ENCODE measurements around the gene RETREG1. TPM values are rescaled to one million over a fixed set of nuclear protein-coding genes. Genes with fewer than 3 reads are reported as not detected.

RETREG1 gene
- total and polyA plus RNA-seq, 2 donors (not counting 3 experiments of a cell fraction or from before 2014, with no cell fraction given): 0.46 TPM; not detected in 1

DNA sequence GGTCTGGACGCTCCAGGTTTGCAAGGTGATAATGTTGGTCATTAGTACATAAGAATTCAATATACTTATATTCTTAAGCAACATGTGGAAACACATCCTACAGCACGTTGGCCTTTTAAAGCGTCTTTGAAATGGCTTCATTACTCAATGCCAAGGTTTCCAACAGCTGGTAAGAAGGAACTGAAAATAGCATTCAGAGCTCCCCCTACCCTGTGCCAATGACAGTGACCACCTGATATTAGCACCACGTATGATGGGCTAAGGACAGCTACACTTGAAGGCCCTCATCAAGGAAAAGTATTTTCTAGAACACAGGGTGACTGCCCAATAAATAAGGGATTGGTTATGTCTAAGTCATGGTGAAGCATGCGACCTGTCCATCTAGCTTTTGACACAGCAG lies 161.1 kb downstream of the RETREG1 start:
- Histone ChIP-seq H3K4me2 (ENCODE audit: insufficient read depth, low read length) (peak overlapping the region; percentile 22), H3K9me1 (replicated peaks; ENCODE audit: control insufficient read depth, extremely low read depth, insufficient read depth, low read length) (no peaks in the 10 kb centered on the region), H3K4me1 (ENCODE audit: control insufficient read depth, extremely low read depth, insufficient read depth, low read length) (peaks cover 12% of the 10 kb centered on the region), H3K9ac (replicated peaks; ENCODE audit: extremely low read depth, insufficient read depth, low read length) (peak overlapping the region; percentile 21), H4K20me1 (replicated peaks; ENCODE audit: control insufficient read depth, extremely low read depth, insufficient read depth, low read length) (no peaks in the 10 kb centered on the region), H3K36me3 (ENCODE audit: control insufficient read depth in 2 of 2, extremely low read depth in 1 of 2, insufficient read depth in 2 of 2, low read length in 2 of 2) (peaks cover 16 to 17% of the 10 kb centered on the region in 2 experiments), H3K27me3 (ENCODE audit: control insufficient read depth in 2 of 2, insufficient read depth in 2 of 2, low read length in 2 of 2) (no peaks in the 10 kb centered on the region), H3K79me2 (ENCODE audit: control insufficient read depth, insufficient read depth, low read length) (peaks cover 30% of the 10 kb centered on the region), H3K4me3 (replicated peaks in 1 of 3; ENCODE audit: insufficient read depth in 1 of 3, low read depth in 1 of 3, low read length in 3 of 3) (no peak overlapping the region), H3K9me3 (replicated peaks; ENCODE audit: control insufficient read depth, insufficient read depth, low read length) (no peaks in the 10 kb centered on the region), H3K27ac (ENCODE audit: insufficient read depth, low read depth, low read length) (peak overlapping the region; percentile 85), H2AFZ (ENCODE audit: low read depth, low read length) (no peak overlapping the region)
- no TSS peak for BruUV-seq (replicated peaks)
- no peak for FAIRE-seq
- POLR2A ChIA-PET: no interaction called here
- intact Hi-C loops (cut with micrococcal nuclease): loop anchor here (1.0 kb wide), 2 partner anchors 295 to 992 kb away; no protein-coding TSS in a partner anchor
- TF ChIP-seq FOS (IDR thresholded peaks at IDR 0.05; ENCODE audit: borderline replicate concordance, insufficient read depth, low read length): no peak
- no peak for TF ChIP-seq MYC (IDR thresholded peaks at IDR 0.05; ENCODE audit: low read depth, low read length)
- TF ChIP-seq GATA2 (IDR thresholded peaks at IDR 0.05; ENCODE audit: insufficient read depth, insufficient read length, low read depth, low read length): no peak
- no peak for TF ChIP-seq EZH2 (IDR thresholded peaks at IDR 0.05; ENCODE audit: borderline replicate concordance, low read depth, low read length, severe bottlenecking)
- no peak for TF ChIP-seq JUN (IDR thresholded peaks at IDR 0.05; ENCODE audit: borderline replicate concordance, insufficient read depth, insufficient read length, low read depth)
- TF ChIP-seq, protein P1, sequence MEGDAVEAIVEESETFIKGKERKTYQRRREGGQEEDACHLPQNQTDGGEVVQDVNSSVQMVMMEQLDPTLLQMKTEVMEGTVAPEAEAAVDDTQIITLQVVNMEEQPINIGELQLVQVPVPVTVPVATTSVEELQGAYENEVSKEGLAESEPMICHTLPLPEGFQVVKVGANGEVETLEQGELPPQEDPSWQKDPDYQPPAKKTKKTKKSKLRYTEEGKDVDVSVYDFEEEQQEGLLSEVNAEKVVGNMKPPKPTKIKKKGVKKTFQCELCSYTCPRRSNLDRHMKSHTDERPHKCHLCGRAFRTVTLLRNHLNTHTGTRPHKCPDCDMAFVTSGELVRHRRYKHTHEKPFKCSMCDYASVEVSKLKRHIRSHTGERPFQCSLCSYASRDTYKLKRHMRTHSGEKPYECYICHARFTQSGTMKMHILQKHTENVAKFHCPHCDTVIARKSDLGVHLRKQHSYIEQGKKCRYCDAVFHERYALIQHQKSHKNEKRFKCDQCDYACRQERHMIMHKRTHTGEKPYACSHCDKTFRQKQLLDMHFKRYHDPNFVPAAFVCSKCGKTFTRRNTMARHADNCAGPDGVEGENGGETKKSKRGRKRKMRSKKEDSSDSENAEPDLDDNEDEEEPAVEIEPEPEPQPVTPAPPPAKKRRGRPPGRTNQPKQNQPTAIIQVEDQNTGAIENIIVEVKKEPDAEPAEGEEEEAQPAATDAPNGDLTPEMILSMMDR (IDR thresholded peaks at IDR 0.05; ENCODE audit: extremely low read depth in 1 of 2, insufficient read depth in 1 of 2, low read depth in 1 of 2, low read length in 2 of 2): no peak
- CTCF ChIA-PET: interaction anchor here (0.7 to 6.7 kb wide), 27 partner anchors 9 to 1836 kb away, joined by 3 to 178 read pairs (median 4); partner anchors contain the start of gene ZNF622
- dilution Hi-C loops (cut with MboI; ENCODE audit: extremely low pct_ligation_motif_present, low sequenced_read_pairs): no loop called here
- DNase-seq (ENCODE audit: low read depth, low spot score): no peak
